OCI-LY3 (cell line): ENCODE measurements around the gene GLB1L.

ENCODE experiments used
- H2AFZ ChIP-seq: fragments of 200-600, 300-600 bp; shearing (Covaris generic); 2 replicates; pipeline ENCODE4 v1.6.0; 2014; ENCODE audit warnings: antibody characterized with exemption, low read depth, low read length
- H3K27ac ChIP-seq: fragments of 200-600, 300-600 bp; sonication (generic); 2 replicates; pipeline ENCODE4 v1.5.1; 2014; ENCODE audit warnings: mild to moderate bottlenecking, low read length, moderate library complexity, mixed read lengths
- H3K27me3 ChIP-seq: fragments of 200-600, 300-600 bp; sonication (generic); 2 replicates; pipeline ENCODE4 v1.6.1; 2014; ENCODE audit warnings: low read depth, low read length, mixed read lengths
- H3K36me3 ChIP-seq: fragments of 200-600, 300-600 bp; sonication (generic); replicated peaks from 2 replicates; pipeline ENCODE3; 2014; ENCODE audit warnings: low read depth, low read length, mixed read lengths
- H3K4me1 ChIP-seq: fragments of 300-600, 200-600 bp; sonication (generic); 2 replicates; pipeline ENCODE4 v1.6.1; 2014; ENCODE audit warnings: low read length, mixed read lengths
- H3K4me2 ChIP-seq: fragments of 200-600, 300-600 bp; sonication (generic); 2 replicates; pipeline ENCODE4 v1.6.1; 2014; ENCODE audit warnings: low read length, mixed read lengths
- H3K4me3 ChIP-seq: fragments of 300-600, 200-600 bp; sonication (generic); 2 replicates; pipeline ENCODE4 v1.5.1; 2014; ENCODE audit warnings: antibody characterized with exemption, mild to moderate bottlenecking, low read length, moderate library complexity
- H3K79me2 ChIP-seq: fragments of 300-600, 200-600 bp; shearing (Covaris generic); 2 replicates; pipeline ENCODE4 v1.6.1; 2014; ENCODE audit warnings: mild to moderate bottlenecking, low read length, mixed read lengths
- H3K9ac ChIP-seq: fragments of 300-600, 200-600 bp; shearing (Covaris generic); 2 replicates; pipeline ENCODE4 v1.6.0; 2014; ENCODE audit warnings: mild to moderate bottlenecking, low read length, moderate library complexity
- H3K9me3 ChIP-seq: fragments of 200-600, 300-600 bp; shearing (Covaris generic); 2 replicates; pipeline ENCODE4 v1.6.1; 2014; ENCODE audit warnings: low read length, mixed read lengths; ENCODE audit not compliant: insufficient read depth
- H4K20me1 ChIP-seq: fragments of 200-600, 300-600 bp; sonication (generic); 2 replicates; pipeline ENCODE4 v1.6.1; 2016; ENCODE audit warnings: low read length, mixed read lengths; ENCODE audit not compliant: insufficient read depth
- EZH2phosphoT487 ChIP-seq: fragments of 200-600 bp; shearing (Covaris generic); IDR thresholded peaks from 2 replicates; pipeline ENCODE4 v1.6.1; 2018; ENCODE audit warnings: antibody characterized with exemption, mixed run types, low read depth
- TF ChIP-seq, protein P1 (sequence below): fragments of 200-600, 300-600 bp; sonication (generic); IDR thresholded peaks from 2 replicates; pipeline ENCODE4 v1.5.1; 2014; ENCODE audit warnings: antibody characterized with exemption, low read length, low read depth

GLB1L gene

DNA sequence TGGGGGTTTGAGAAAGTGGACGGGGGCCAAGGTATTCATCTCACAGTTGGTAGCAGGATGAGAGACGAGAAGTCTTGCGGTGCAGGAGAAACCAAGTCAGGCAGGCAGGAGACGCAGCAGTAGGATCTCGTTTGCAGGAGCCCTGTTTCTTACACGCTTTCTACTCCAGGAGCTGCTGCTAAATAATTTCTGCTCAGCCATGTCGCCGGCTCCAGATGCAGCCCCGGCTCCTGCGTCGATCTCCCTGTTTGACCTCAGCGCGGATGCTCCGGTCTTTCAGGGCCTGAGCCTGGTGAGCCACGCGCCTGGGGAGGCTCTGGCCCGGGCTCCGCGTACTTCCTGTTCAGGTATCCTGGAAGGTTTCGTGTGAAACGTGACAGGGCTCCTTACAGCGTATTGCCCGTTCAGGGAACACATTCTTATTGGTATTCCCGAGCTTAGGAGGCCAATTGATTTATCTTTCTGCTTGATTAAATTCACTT, 15.1 kb downstream of the GLB1L start:
- no peaks in the 10 kb centered on the region for H3K9me3 ChIP-seq
- H3K36me3 ChIP-seq, result peaks cover 20% of the 10 kb centered on the region
- H3K27ac ChIP-seq, result peak overlapping the region; percentile 59

DNA sequence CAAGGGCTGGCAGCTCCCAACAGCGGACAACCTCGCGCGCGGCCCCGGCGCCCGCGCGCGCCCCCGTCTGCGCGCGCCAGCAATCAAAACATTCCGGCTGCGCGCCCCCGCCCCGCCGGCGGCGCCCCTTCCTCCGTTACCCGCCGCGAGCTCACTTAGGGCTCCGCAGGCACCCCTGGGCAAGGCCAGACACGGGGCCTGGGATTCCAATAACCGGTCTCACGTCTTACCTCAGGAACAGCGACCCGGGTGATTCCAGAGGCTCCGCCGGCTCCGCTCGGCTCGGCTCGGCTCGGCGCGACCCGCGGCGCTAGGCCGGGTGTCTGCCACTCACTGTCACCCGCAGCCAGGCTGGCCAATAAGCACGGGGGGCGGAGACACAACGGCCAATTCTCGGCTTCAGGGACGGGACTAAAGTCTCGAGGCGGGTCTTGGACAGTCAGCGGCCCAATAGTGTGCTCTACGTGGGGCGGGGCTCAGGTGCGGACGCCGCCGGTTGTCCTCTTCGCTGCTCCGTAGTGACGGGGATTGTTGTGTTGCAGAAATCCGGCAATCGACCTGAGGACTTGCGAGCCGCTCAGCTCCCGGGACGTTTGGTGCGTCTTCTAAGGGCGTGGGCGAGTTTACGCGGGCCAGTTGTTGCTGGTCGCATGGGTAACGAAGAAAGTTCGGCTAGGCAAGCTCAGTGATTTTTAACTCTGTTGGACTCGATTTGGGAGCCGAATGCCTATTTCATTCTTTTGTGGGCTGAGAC, 15.8 kb downstream of the GLB1L start, which contains the start of the genes ANKZF1 and ATG9A:
Gene ANKZF1, plus strand, starts transcription at position 502 of the 754 bp plus-strand sequence. CDS start 452 bp downstream, outside the sequence.
Gene ATG9A, minus strand, starts transcription at position 332 of the 754 bp plus-strand sequence. CDS start 1,612 bp downstream, outside the sequence.
- Histone ChIP-seq H3K9ac (peak within 1 kb of the TSS; percentile 87), H3K4me2 (peak within 1 kb of the TSS; percentile 94), H3K4me3 (peak within 1 kb of the TSS; percentile 100), H3K27me3 (no peaks in the 10 kb centered on the region), H4K20me1 (no peaks in the 10 kb centered on the region), H3K79me2 (peaks cover 31% of the 10 kb centered on the region), H3K27ac (peak within 1 kb of the TSS; percentile 59), H3K36me3 (peaks cover 16% of the 10 kb centered on the region), H2AFZ (peak within 1 kb of the TSS; percentile 93; the same call in 1 of the 2 replicates), H3K9me3 (no peaks in the 10 kb centered on the region), H3K4me1 (peaks cover 14% of the 10 kb centered on the region)
- TF ChIP-seq, protein P1, sequence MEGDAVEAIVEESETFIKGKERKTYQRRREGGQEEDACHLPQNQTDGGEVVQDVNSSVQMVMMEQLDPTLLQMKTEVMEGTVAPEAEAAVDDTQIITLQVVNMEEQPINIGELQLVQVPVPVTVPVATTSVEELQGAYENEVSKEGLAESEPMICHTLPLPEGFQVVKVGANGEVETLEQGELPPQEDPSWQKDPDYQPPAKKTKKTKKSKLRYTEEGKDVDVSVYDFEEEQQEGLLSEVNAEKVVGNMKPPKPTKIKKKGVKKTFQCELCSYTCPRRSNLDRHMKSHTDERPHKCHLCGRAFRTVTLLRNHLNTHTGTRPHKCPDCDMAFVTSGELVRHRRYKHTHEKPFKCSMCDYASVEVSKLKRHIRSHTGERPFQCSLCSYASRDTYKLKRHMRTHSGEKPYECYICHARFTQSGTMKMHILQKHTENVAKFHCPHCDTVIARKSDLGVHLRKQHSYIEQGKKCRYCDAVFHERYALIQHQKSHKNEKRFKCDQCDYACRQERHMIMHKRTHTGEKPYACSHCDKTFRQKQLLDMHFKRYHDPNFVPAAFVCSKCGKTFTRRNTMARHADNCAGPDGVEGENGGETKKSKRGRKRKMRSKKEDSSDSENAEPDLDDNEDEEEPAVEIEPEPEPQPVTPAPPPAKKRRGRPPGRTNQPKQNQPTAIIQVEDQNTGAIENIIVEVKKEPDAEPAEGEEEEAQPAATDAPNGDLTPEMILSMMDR, result no peak
- TF ChIP-seq EZH2phosphoT487, result no peak

More for the DNA sequence above, 15.1 kb downstream of the GLB1L start:
- peak overlapping the region; percentile 80 for H3K4me2 ChIP-seq
- no peaks in the 10 kb centered on the region for H4K20me1 ChIP-seq
- H3K27me3 ChIP-seq, result no peaks in the 10 kb centered on the region
- peak overlapping the region; percentile 100 for H3K4me3 ChIP-seq
- no peak for TF ChIP-seq EZH2phosphoT487
- TF ChIP-seq, protein P1, result no peak
- peaks cover 31% of the 10 kb centered on the region for H3K79me2 ChIP-seq
- no peak overlapping the region; the same call in 1 of the 2 replicates for H2AFZ ChIP-seq
- H3K9ac ChIP-seq, result peak overlapping the region; percentile 68
- H3K4me1 ChIP-seq, result peaks cover 14% of the 10 kb centered on the region

DNA sequence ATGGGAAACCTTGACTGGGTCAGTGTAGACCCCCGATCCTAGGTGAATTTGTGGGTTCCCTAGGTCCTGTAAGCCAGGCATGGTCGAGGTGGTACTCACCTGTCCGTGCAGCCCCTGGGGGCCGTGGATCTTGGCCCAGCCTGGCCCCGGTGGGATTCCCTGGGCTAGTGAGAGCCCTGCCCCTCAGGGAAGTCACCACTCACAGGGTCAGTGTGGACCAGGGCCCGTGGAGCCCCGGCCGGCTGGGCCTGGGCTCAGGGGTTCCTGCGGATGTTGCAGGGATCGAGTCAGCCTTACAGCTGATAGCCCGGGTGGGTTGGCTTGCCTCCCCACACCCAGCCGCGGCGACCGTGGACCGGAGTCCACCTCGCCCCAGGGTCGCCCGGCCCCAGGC, 16.3 kb downstream of the GLB1L start:
- Histone ChIP-seq H3K4me2 (peak overlapping the region; percentile 94), H3K27ac (peak overlapping the region; percentile 54; the same call in 1 of the 2 replicates), H3K4me1 (peaks cover 14% of the 10 kb centered on the region), H3K27me3 (no peaks in the 10 kb centered on the region), H4K20me1 (no peaks in the 10 kb centered on the region), H2AFZ (no peak overlapping the region), H3K4me3 (peak overlapping the region; percentile 100), H3K36me3 (peaks cover 13% of the 10 kb centered on the region), H3K9me3 (no peaks in the 10 kb centered on the region), H3K79me2 (peaks cover 31% of the 10 kb centered on the region), H3K9ac (peak overlapping the region; percentile 87)
- TF ChIP-seq EZH2phosphoT487, result no peak
- TF ChIP-seq, protein P1, result no peak
